Suprapubic skin (tissue), 3 donors: Measurements from ENCODE around the gene RAB26.

Experiments
- CTCF ChIP-seq, 2 donors: fragments of 200-600 bp in 1 of 2; fragments of 450-650 bp in 1 of 2; sonication (generic) in 1 of 2; IDR thresholded peaks; one replicate each; pipeline ENCODE4 v1.5.1; 2016 to 2019; ENCODE audit warnings: antibody characterized with exemption in 2 of 2, mild to moderate bottlenecking in 1 of 2, moderate library complexity in 1 of 2
- POLR2A ChIP-seq, 2 donors: fragments of 450-650 bp; IDR thresholded peaks; one replicate each; pipeline ENCODE4 v1.6.1; 2017; ENCODE audit warnings: antibody characterized with exemption in 2 of 2, mild to moderate bottlenecking in 2 of 2, moderate library complexity in 2 of 2

GRCh38 chr16:2199095-2199494 is 50.7 kb downstream of the RAB26 start:
- TF ChIP-seq CTCF (IDR thresholded peaks at IDR 0.05) (no peak), POLR2A (IDR thresholded peaks at IDR 0.05) (no peak)
